Bronchial epithelial cell (primary cell): ENCODE data around the gene PTPRN2. TPM values are rescaled to one million over a fixed set of nuclear protein-coding genes. Genes with fewer than 3 reads are reported as not detected.
A peak's percentile ranks its signal among the peaks of the same experiment; 100 is the strongest.

ENCODE experiments used
- DNase-seq: peaks from one replicate; pipeline ENCODE4 v3.0.0-alpha.2; 2010; ENCODE audit warnings: low read depth
- FAIRE-seq: peaks from 2 replicates; lab custom pipeline; 2011; peaks lifted over from hg19 to GRCh38; lab: Jason Lieb, UNC
- H3K27me3 ChIP-seq: 2 replicates; pipeline ENCODE4 v1.5.1; 2011; ENCODE audit warnings: low read length; ENCODE audit not compliant: control insufficient read depth, insufficient read depth
- H3K36me3 ChIP-seq: 2 replicates; pipeline ENCODE4 v1.5.1; 2011; ENCODE audit warnings: low read length; ENCODE audit not compliant: control insufficient read depth, insufficient read depth
- H3K4me3 ChIP-seq: 2 replicates; pipeline ENCODE4 v1.5.1; 2011; ENCODE audit warnings: mild to moderate bottlenecking, low read depth, low read length, control low read depth
- total RNA-seq: library from RNA; depleted of rRNA; stranded (reverse); fragments of >200 nt; gene quantifications from 2 replicates; pipeline ENCODE4 v1.2.1, GENCODE V29; 2014
- TF ChIP-seq, protein P1 (sequence below): IDR thresholded peaks from 2 replicates; pipeline ENCODE4 v1.5.1; 2011; ENCODE audit warnings: mild to moderate bottlenecking, moderate library complexity, low read length, control low read depth, inconsistent platforms; ENCODE audit not compliant: insufficient read depth, severe bottlenecking

The PTPRN2 gene
- total RNA-seq, 1 donor from 2014 or later, result 1.1 TPM

DNA sequence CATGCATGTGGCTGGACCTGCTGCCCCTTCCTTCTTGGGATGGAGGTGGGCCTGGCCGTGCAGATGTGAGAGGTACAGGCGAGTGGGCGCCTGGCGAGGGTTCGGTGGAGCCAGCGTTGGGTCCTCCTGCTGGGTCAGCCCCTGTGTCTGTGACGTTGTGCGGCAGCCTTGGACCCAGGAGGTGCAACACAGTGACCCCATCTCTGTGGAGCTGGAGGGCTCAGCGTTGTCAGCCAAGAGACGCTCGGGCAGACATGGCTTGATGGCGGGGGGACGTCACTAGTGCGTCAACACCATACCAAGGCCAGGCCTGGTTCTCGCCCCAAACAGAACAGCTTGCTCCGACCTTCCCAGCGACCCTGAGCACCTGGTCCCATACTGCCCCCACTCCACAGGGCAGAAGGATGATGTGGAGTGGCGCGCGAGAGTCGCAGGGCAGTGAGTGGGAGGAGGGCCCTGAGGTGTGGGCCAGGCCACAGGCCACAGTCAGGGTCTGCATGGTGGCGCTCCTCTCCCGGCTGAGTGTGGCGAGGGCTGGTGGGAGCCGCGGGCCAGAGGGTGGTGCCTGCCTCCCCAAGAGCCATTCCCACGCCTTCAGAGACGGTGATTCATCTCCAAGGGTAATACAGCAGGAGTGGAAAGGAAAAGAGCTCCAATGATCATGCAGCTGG lies 1066.4 kb downstream of the PTPRN2 start:
- FAIRE-seq (no peak), DNase-seq (no peak)
- Histone ChIP-seq H3K4me3 (no peak overlapping the region), H3K27me3 (no peaks in the 10 kb centered on the region), H3K36me3 (no peaks in the 10 kb centered on the region)
- TF ChIP-seq, protein P1, sequence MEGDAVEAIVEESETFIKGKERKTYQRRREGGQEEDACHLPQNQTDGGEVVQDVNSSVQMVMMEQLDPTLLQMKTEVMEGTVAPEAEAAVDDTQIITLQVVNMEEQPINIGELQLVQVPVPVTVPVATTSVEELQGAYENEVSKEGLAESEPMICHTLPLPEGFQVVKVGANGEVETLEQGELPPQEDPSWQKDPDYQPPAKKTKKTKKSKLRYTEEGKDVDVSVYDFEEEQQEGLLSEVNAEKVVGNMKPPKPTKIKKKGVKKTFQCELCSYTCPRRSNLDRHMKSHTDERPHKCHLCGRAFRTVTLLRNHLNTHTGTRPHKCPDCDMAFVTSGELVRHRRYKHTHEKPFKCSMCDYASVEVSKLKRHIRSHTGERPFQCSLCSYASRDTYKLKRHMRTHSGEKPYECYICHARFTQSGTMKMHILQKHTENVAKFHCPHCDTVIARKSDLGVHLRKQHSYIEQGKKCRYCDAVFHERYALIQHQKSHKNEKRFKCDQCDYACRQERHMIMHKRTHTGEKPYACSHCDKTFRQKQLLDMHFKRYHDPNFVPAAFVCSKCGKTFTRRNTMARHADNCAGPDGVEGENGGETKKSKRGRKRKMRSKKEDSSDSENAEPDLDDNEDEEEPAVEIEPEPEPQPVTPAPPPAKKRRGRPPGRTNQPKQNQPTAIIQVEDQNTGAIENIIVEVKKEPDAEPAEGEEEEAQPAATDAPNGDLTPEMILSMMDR, result no peak

DNA sequence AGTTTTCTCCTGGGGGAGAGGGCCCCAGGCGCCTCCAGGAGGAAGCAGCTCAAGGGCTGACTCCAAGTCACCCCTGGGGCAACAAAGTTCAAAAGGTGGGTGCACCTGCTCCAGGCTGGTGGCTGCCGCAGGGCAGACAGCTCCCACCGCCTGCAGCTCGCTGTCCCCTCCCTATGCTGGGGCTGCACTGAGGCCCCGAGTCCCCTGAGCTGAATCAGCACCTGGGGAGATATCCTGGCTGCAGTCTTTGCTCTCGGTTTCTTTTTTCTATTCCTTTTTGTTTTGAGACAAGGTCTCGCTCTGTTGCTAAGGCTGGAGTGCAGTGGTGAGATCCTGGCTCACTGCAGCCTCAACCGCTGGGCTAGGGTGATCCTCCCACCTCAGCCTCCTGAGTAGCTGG lies 1067.4 kb downstream of the PTPRN2 start:
- TF ChIP-seq, protein P1, result no peak
- no peak overlapping the region for H3K4me3 ChIP-seq
- no peaks in the 10 kb centered on the region for H3K27me3 ChIP-seq
- no peak for DNase-seq
- no peak for FAIRE-seq
- H3K36me3 ChIP-seq, result no peaks in the 10 kb centered on the region

DNA sequence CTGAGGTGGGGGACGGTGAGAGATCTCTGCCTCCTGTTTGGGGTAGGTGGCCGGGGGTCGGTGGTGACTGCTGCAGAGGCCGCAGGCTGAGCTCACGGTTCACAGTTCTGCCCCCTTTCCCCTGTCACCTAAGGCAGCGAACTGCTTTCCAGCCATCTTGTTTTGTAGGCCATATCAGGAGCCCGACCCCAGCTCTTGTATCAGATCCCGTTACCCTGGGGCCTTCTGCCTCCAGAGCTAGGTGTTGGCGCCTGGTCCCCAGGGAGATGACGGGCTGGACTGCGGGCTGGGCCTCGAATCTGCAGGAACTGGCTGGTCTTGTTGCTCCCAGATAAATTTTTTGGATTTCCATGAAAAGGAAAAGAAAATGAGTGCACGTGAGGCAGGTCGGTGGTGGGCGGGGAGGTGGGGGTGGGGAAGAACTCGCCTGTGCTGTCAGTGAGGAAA lies 1067.8 kb downstream of the PTPRN2 start:
- TF ChIP-seq, protein P1, result no peak
- no peak for DNase-seq
- Histone ChIP-seq H3K4me3 (no peak overlapping the region), H3K27me3 (no peaks in the 10 kb centered on the region), H3K36me3 (no peaks in the 10 kb centered on the region)
- no peak for FAIRE-seq

DNA sequence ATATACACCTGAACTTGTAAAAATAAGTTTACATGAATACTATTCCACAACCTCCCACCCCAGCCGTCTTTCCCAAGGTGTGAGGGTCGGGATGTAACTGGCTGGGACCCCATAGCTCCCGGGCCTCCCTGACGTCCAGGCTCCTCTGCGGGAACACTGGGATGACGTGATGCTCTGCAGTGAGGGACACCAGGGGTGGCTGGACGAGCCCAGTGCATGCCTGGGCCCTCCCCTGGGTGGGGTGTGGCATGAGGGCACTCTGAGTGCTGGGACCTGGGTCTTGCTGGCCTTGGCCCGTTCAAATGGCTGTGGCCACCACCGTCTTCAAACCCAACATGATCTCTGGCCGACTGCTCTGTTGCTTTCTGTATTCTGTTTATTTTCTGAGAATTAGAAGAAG lies 1068.4 kb downstream of the PTPRN2 start:
- H3K27me3 ChIP-seq, result no peaks in the 10 kb centered on the region
- TF ChIP-seq, protein P1, result no peak
- DNase-seq, result no peak
- H3K36me3 ChIP-seq, result no peaks in the 10 kb centered on the region
- no peak overlapping the region for H3K4me3 ChIP-seq
- no peak for FAIRE-seq

DNA sequence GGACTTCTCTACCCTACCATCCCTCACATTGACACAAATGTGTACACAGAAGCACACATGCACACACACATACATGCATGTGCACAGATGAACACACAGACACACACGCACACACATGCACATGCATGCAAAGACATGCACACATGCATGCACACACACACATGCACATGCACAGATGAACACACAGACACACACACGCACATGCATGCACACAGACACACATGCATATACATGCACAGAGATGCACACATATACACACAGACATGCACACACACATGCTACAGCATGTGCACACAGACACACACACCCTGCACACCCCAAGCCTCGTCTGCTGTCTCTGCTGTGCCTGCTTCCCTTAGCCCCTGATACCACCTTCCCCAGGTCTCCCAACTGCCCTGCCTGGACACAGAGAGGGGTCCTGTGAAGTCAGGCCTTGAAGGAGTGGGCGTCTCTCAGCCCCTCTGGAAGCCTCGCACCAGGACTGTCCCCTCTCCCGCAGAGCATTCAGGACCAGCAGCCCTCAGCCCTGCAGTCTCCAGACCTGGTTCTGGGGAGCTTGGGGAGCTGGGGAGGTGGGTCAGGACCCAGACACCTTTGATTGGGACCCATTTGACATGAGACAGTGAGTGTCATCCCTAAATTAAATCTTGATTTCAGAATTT lies 1069.0 kb downstream of the PTPRN2 start:
- Histone ChIP-seq H3K4me3 (no peak overlapping the region), H3K27me3 (no peaks in the 10 kb centered on the region), H3K36me3 (no peaks in the 10 kb centered on the region)
- DNase-seq (no peak), FAIRE-seq (peak; percentile 91)
- TF ChIP-seq, protein P1, result no peak
